Neutrophil (primary cell): ENCODE data around the gene PLCD1.
"Not testable (repeated sequence)": the region's sequence is repeated elsewhere in the genome, so short reads cannot be mapped to it uniquely, and the experiment has no call there.

Experiments used
- H3K27ac ChIP-seq: fragments of 200-600 bp; sonication (generic); 2 replicates; pipeline ENCODE4 v1.5.1; 2016; ENCODE audit warnings: mild to moderate bottlenecking, moderate library complexity
- H3K27me3 ChIP-seq: fragments of 200-600 bp; sonication (generic); 2 replicates; pipeline ENCODE4 v1.6.0; 2016; ENCODE audit warnings: mild to moderate bottlenecking
- H3K36me3 ChIP-seq: fragments of 200-600 bp; sonication (generic); 2 replicates; pipeline ENCODE4 v1.5.1; 2017
- H3K4me1 ChIP-seq, 2 experiments: fragments of 200-600 bp in 1 of 2; sonication (generic) in 1 of 2; 1 replicate in 1 of 2; 2 replicates in 1 of 2; pipeline versions ENCODE4 v1.5.1 to v1.6.1; 2013 to 2016; ENCODE audit warnings: low read depth in 1 of 2, low read length in 1 of 2, mild to moderate bottlenecking in 1 of 2, moderate library complexity in 1 of 2; ENCODE audit not compliant: control insufficient read depth in 1 of 2, insufficient read depth in 1 of 2
- H3K4me3 ChIP-seq, 2 experiments: fragments of 200-600 bp in 1 of 2; sonication (generic) in 1 of 2; 1 replicate in 1 of 2; 2 replicates in 1 of 2; pipeline ENCODE4 v1.5.1; 2013 to 2016; ENCODE audit warnings: low read depth in 1 of 2, low read length in 1 of 2, mild to moderate bottlenecking in 1 of 2, moderate library complexity in 1 of 2
- H3K9me3 ChIP-seq: fragments of 200-600 bp; sonication (generic); 2 replicates; pipeline ENCODE4 v1.5.1; 2016
- CTCF ChIP-seq: fragments of 200-600 bp; sonication (generic); IDR thresholded peaks from 2 replicates; pipeline ENCODE4 v1.5.1; 2016; ENCODE audit warnings: antibody characterized with exemption

The PLCD1 gene

GRCh38 chr3:37991823-37992222 lies 37.6 kb downstream of the PLCD1 start:
- no peak for TF ChIP-seq CTCF
- Histone ChIP-seq H3K4me3 (no peak overlapping the region), H3K36me3 (no peaks in the 10 kb centered on the region), H3K27me3 (no peaks in the 10 kb centered on the region), H3K27ac (no peak overlapping the region), H3K9me3 (no peaks in the 10 kb centered on the region), H3K4me1 (peaks cover 74 to 75% of the 10 kb centered on the region in 2 experiments)

- no peak for TF ChIP-seq CTCF
- no peaks in the 10 kb centered on the region for H3K36me3 ChIP-seq
- no peak overlapping the region for H3K27ac ChIP-seq
- H3K4me1 ChIP-seq, result peaks cover 79 to 80% of the 10 kb centered on the region in 2 experiments
- H3K4me3 ChIP-seq, result no peak overlapping the region
- H3K9me3 ChIP-seq, result no peaks in the 10 kb centered on the region
- H3K27me3 ChIP-seq, result no peaks in the 10 kb centered on the region
Measured at GRCh38 chr3:37991109-37991508, 38.3 kb downstream of the PLCD1 start.

GRCh38 chr3:37990527-37990926 lies 38.9 kb downstream of the PLCD1 start, which contains the start of gene VILL:
Gene VILL (plus strand): TSS chr3:37990786. CDS start chr3:37993673, 2,887 bp downstream.
- H3K27me3 ChIP-seq, result no peaks in the 10 kb centered on the region

GRCh38 chr3:37989821-37990480 lies 39.5 kb downstream of the PLCD1 start:
- TF ChIP-seq CTCF, result no peak
- Histone ChIP-seq H3K27me3 (no peaks in the 10 kb centered on the region), H3K36me3 (no peaks in the 10 kb centered on the region), H3K4me1 (peaks cover 80 to 81% of the 10 kb centered on the region in 2 experiments), H3K9me3 (no peaks in the 10 kb centered on the region), H3K27ac (no peak overlapping the region), H3K4me3 (no peak overlapping the region)

More at GRCh38 chr3:37990527-37990926, 38.9 kb downstream of the PLCD1 start, which contains the start of gene VILL:
- Histone ChIP-seq H3K4me3 (no peak within 1 kb of the TSS), H3K27ac (no peak within 1 kb of the TSS), H3K36me3 (no peaks in the 10 kb centered on the region), H3K4me1 (peaks cover 80 to 81% of the 10 kb centered on the region in 2 experiments), H3K9me3 (no peaks in the 10 kb centered on the region)
- no peak for TF ChIP-seq CTCF

GRCh38 chr3:37988931-37989525 lies 40.4 kb downstream of the PLCD1 start:
- Histone ChIP-seq H3K27me3 (no peaks in the 10 kb centered on the region), H3K36me3 (no peaks in the 10 kb centered on the region), H3K4me3 (no peak overlapping the region), H3K9me3 (no peaks in the 10 kb centered on the region), H3K27ac (peak overlapping the region; percentile 51), H3K4me1 (peaks cover 80 to 81% of the 10 kb centered on the region in 2 experiments)
- TF ChIP-seq CTCF, result no peak

GRCh38 chr3:37988376-37988775 lies 41.1 kb downstream of the PLCD1 start:
- H3K4me1 ChIP-seq, result peaks cover 80 to 81% of the 10 kb centered on the region in 2 experiments
- not testable (repeated sequence) for H3K36me3 ChIP-seq, H3K4me3 ChIP-seq

More at GRCh38 chr3:37988376-37988775, 41.1 kb downstream of the PLCD1 start:
- H3K27me3 ChIP-seq, H3K9me3 ChIP-seq: not testable (repeated sequence)
- H3K27ac ChIP-seq, result peak overlapping the region; percentile 51
